ENCODE results near the gene TJP3. TPM values are rescaled to one million over a fixed set of nuclear protein-coding genes. Genes with fewer than 3 reads are reported as not detected.

Gene TJP3
- total RNA-seq, 1 donor from 2014 or later: 21.7 TPM

DNA sequence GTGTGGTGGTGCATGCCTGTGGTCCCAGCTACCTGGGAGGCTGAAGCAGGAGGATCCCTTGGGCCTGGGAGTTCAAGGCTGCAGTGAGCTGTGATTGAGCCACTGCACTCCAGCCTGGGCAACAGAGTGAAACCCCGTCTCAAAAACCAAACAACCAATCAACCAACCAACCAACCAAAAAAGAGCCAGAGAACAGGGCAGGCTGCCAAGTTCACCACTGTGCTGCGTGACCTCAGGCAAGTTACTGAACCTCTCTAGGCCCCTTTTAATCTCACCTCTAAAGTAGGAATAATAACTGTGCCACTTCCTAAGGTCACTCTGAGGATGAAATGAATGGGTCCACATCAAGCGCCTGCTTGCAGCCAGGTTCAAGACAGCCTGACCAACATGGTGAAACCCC is 16.9 kb downstream of the TJP3 start:
- no peak overlapping the region for H3K27ac Mint-ChIP-seq
- no peak for TF ChIP-seq CTCF (IDR thresholded peaks at IDR 0.05; ENCODE audit: unreplicated experiment)
- DNase-seq (ENCODE audit: low spot score in 2 of 2, unreplicated experiment in 2 of 2): no peak
- peaks cover 2% of the 10 kb centered on the region for H3K36me3 Mint-ChIP-seq
- no peak overlapping the region for H3K4me3 Mint-ChIP-seq
- H3K9me3 Mint-ChIP-seq: no peaks in the 10 kb centered on the region
- H3K4me1 Mint-ChIP-seq: peaks cover 9% of the 10 kb centered on the region
- peaks cover 22% of the 10 kb centered on the region for H3K27me3 Mint-ChIP-seq (ENCODE audit: low read depth)

DNA sequence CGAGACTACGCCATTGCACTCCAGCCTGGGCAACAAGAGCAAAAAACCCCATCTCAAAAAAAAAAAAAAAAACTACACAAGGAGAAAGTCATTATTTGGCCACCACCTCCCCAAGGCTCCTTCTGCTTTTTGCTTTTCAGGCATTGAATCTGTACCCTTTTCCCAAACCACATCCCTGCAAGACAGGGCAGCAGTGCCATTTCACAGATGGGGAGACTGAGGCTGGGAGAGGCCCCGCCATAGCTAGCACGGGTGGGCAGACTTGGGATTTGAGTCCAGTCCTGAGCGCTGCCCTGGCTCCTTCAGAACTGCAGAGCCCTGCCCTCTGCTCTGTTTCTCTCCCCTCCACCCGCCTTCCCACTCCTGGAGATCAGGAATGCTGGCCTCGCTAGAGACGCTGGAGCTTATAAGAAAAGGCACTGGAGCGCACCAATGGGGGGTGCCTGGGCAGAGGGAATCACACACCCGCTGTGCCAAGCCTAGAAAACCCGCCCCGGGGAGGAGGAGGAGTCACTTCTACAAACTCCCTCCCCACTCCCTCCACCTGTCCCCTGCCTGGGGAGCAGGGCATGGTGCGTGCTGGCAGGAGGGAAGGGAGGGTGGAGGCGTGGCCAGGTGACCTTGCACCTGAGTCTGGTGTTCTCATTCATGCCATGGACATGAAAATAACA is 17.6 kb downstream of the TJP3 start:
- peaks cover 4% of the 10 kb centered on the region for H3K36me3 Mint-ChIP-seq
- peaks cover 22% of the 10 kb centered on the region for H3K27me3 Mint-ChIP-seq (ENCODE audit: low read depth)
- peaks cover 9% of the 10 kb centered on the region for H3K4me1 Mint-ChIP-seq
- DNase-seq (ENCODE audit: low spot score in 2 of 2, unreplicated experiment in 2 of 2): no peak
- no peaks in the 10 kb centered on the region for H3K9me3 Mint-ChIP-seq
- no peak overlapping the region for H3K4me3 Mint-ChIP-seq
- no peak for TF ChIP-seq CTCF (IDR thresholded peaks at IDR 0.05; ENCODE audit: unreplicated experiment)
- H3K27ac Mint-ChIP-seq: no peak overlapping the region

GRCh38 chr19:3730457-3730958 is 22.3 kb downstream of the TJP3 start:
- H3K4me3 Mint-ChIP-seq: no peak overlapping the region
- H3K36me3 Mint-ChIP-seq: peaks cover 17% of the 10 kb centered on the region
- H3K4me1 Mint-ChIP-seq: no peaks in the 10 kb centered on the region
- no peak for TF ChIP-seq CTCF (IDR thresholded peaks at IDR 0.05; ENCODE audit: unreplicated experiment)
- no peak overlapping the region for H3K27ac Mint-ChIP-seq
- peaks cover 5% of the 10 kb centered on the region for H3K27me3 Mint-ChIP-seq (ENCODE audit: low read depth)
- no peak for DNase-seq (ENCODE audit: low spot score in 2 of 2, unreplicated experiment in 2 of 2)
- no peaks in the 10 kb centered on the region for H3K9me3 Mint-ChIP-seq

GRCh38 chr19:3732108-3732507 is 23.9 kb downstream of the TJP3 start:
- Mint-ChIP-seq H3K27me3 (ENCODE audit: low read depth) (no peaks in the 10 kb centered on the region), H3K4me1 (no peaks in the 10 kb centered on the region), H3K36me3 (peaks cover 17% of the 10 kb centered on the region), H3K27ac (no peak overlapping the region), H3K4me3 (no peak overlapping the region), H3K9me3 (no peaks in the 10 kb centered on the region)
- no peak for DNase-seq (ENCODE audit: low spot score in 2 of 2, unreplicated experiment in 2 of 2)
- TF ChIP-seq CTCF (IDR thresholded peaks at IDR 0.05; ENCODE audit: unreplicated experiment): no peak

GRCh38 chr19:3733549-3734309 is 25.5 kb downstream of the TJP3 start:
- no peaks in the 10 kb centered on the region for H3K9me3 Mint-ChIP-seq
- peaks cover 17% of the 10 kb centered on the region for H3K36me3 Mint-ChIP-seq
- H3K4me1 Mint-ChIP-seq: no peaks in the 10 kb centered on the region
- H3K27me3 Mint-ChIP-seq (ENCODE audit: low read depth): no peaks in the 10 kb centered on the region
- TF ChIP-seq CTCF (IDR thresholded peaks at IDR 0.05; ENCODE audit: unreplicated experiment): no peak
- H3K27ac Mint-ChIP-seq: no peak overlapping the region
- H3K4me3 Mint-ChIP-seq: no peak overlapping the region
- no peak for DNase-seq (ENCODE audit: low spot score in 2 of 2, unreplicated experiment in 2 of 2)
